DLD1 (cell line): ENCODE data around the gene FILIP1L.

Source experiments
- in situ Hi-C: cut with HindIII; loops from 2 replicates; pipeline ENCODE4 v1.10.0; 2017; ENCODE audit warnings: low sequenced_read_pairs

Gene FILIP1L

GRCh38 chr3:99933971-99934750 is 180.1 kb downstream of the FILIP1L start:
- in situ Hi-C loops: no loop called here

GRCh38 chr3:99931059-99931458 is 183.2 kb downstream of the FILIP1L start:
- in situ Hi-C loops: no loop called here

GRCh38 chr3:99929745-99930139 is 184.6 kb downstream of the FILIP1L start:
- in situ Hi-C loops: no loop called here

GRCh38 chr3:99928771-99929744 is 185.2 kb downstream of the FILIP1L start:
- in situ Hi-C loops: no loop called here

- in situ Hi-C loops: no loop called here
These were observed 186.4 kb downstream of the FILIP1L start for GRCh38 chr3:99927671-99928457.

GRCh38 chr3:99925584-99926230 is 188.6 kb downstream of the FILIP1L start:
- in situ Hi-C loops: no loop called here

GRCh38 chr3:99923873-99924272 is 190.4 kb downstream of the FILIP1L start:
- in situ Hi-C loops: no loop called here

- in situ Hi-C loops: no loop called here
These were observed 192.3 kb downstream of the FILIP1L start for GRCh38 chr3:99921986-99922385.

- in situ Hi-C loops: no loop called here
These were observed 193.0 kb downstream of the FILIP1L start for GRCh38 chr3:99921377-99921695.

GRCh38 chr3:99920481-99921376 is 193.6 kb downstream of the FILIP1L start:
- in situ Hi-C loops: no loop called here

GRCh38 chr3:99919694-99920093 is 194.6 kb downstream of the FILIP1L start:
- in situ Hi-C loops: no loop called here

GRCh38 chr3:99918715-99919114 is 195.6 kb downstream of the FILIP1L start:
- in situ Hi-C loops: no loop called here

GRCh38 chr3:99915906-99916432 is 198.3 kb downstream of the FILIP1L start:
- in situ Hi-C loops: no loop called here

- in situ Hi-C loops: no loop called here
These were observed 202.9 kb downstream of the FILIP1L start for GRCh38 chr3:99911433-99911832.

GRCh38 chr3:99910752-99911290 is 203.5 kb downstream of the FILIP1L start:
- in situ Hi-C loops: no loop called here

- in situ Hi-C loops: no loop called here
These were observed 204.4 kb downstream of the FILIP1L start for GRCh38 chr3:99909714-99910495.

- in situ Hi-C loops: no loop called here
These were observed 206.2 kb downstream of the FILIP1L start for GRCh38 chr3:99907959-99908544.

- in situ Hi-C loops: no loop called here
These were observed 210.4 kb downstream of the FILIP1L start for GRCh38 chr3:99903869-99904268.
